Right lobe of liver (tissue), 6 donors: ENCODE measurements around the gene RBM39. TPM values are rescaled to one million over a fixed set of nuclear protein-coding genes. Genes with fewer than 3 reads are reported as not detected.
"Not testable (repeated sequence)": the region's sequence is repeated elsewhere in the genome, so short reads cannot be mapped to it uniquely, and the experiment has no call there.

Source experiments
- ATAC-seq, 4 donors: fragments of 200-7000 bp; cut with Tn5 transposase; one replicate each; pipeline ENCODE4 v1.9.1; 2020; ENCODE audit warnings: mild to moderate bottlenecking in 4 of 4, moderate library complexity in 4 of 4
- DNase-seq, 3 donors: peaks; one replicate each; pipeline ENCODE4 v3.0.0-alpha.2; 2020
- H3K27ac ChIP-seq, 3 donors: fragments of 200-600 bp; one replicate each; pipeline ENCODE4 v1.8.0; 2022
- H3K27me3 ChIP-seq, 2 donors: fragments of 200-600 bp; one replicate each; pipeline ENCODE4 v1.8.0; 2022
- H3K36me3 ChIP-seq, 4 donors: fragments of 200-600 bp; sonication (generic) in 1 of 4; one replicate each; pipeline versions ENCODE4 v1.5.1 to v1.8.0; 2017 to 2022; ENCODE audit warnings: control low read depth in 1 of 4
- H3K4me1 ChIP-seq, 4 donors: fragments of 200-600 bp; sonication (generic) in 1 of 4; one replicate each; pipeline versions ENCODE4 v1.5.1 to v1.8.0; 2017 to 2022; ENCODE audit warnings: control low read depth in 1 of 4
- H3K4me3 ChIP-seq, 3 donors: fragments of 200-600 bp; one replicate each; pipeline ENCODE4 v1.8.0; 2022
- H3K9me3 ChIP-seq, 4 donors: fragments of 200-600 bp; sonication (generic) in 1 of 4; one replicate each; pipeline versions ENCODE4 v1.5.1 to v1.8.0; 2017 to 2022; ENCODE audit warnings: control low read depth in 1 of 4
- POLR2A ChIP-seq: fragments of 450-650 bp; IDR thresholded peaks from one replicate; pipeline ENCODE4 v1.6.1; 2017; ENCODE audit warnings: antibody characterized with exemption, mild to moderate bottlenecking
- WGBS: methylation state at CpG from one replicate; pipeline ENCODE4 v1.1.6; 2018; ENCODE audit warnings: low coverage, low lambda C conversion rate; ENCODE audit not compliant: insufficient coverage; ENCODE audit errors: missing lambda C conversion rate; 5-methylcytosine and 5-hydroxymethylcytosine counted together
- intact Hi-C, 2 donors: fragments of 100-400 bp; cut with DNase I; formaldehyde crosslinking; loops; one replicate each; pipeline versions ENCODE4 v1.11.2 to v1.14.1; 2022
- long read RNA-seq: library from polyadenylated mRNA; unstranded; transcript quantifications from one replicate; pipeline ENCODE4 v2.0.0, GENCODE V29; 2019
- total RNA-seq, 6 experiments: library from RNA; depleted of rRNA in 2 of 6; stranded (reverse); fragments of >200 nt in 2 of 6; fragmentation: NEBNext Ultra II Directional in 3 of 6; extraction: Animal tissue kit (Norgen Biotek cat#: 25700) in 3 of 6; gene quantifications; one replicate each; pipeline versions ENCODE4 v1.1.0 to v1.2.4, GENCODE V29; 2016 to 2023
- TF ChIP-seq, protein P1 (sequence below), 4 donors: fragments of 200-600 bp in 3 of 4; fragments of 450-650 bp in 1 of 4; IDR thresholded peaks; one replicate each; pipeline versions ENCODE4 v1.5.1 to v1.8.0; 2016 to 2022; ENCODE audit warnings: antibody characterized with exemption in 4 of 4, mild to moderate bottlenecking in 2 of 4
- donor health status: DM: no; HTN: yes; CAD: no.
- donor health status: DM: no; HTN: no; CAD: no.
- donor health status: DM: no; HTN: no; CAD: no.
- donor health status: DM: no; HTN: yes; CAD: no.
- donor health status: DM: no; HTN: yes; CAD: no.

RBM39 gene
- 100 to 1,000 TPM in 5 of 6 experiments, 10 to 100 TPM in 1; 86.4 to 166 (median 120) TPM for total RNA-seq
- long read RNA-seq, partial matches to known transcripts = 12 of 22 reads
- long read RNA-seq, other reads (novel, unspliced or antisense) = 3 of 22 reads

DNA sequence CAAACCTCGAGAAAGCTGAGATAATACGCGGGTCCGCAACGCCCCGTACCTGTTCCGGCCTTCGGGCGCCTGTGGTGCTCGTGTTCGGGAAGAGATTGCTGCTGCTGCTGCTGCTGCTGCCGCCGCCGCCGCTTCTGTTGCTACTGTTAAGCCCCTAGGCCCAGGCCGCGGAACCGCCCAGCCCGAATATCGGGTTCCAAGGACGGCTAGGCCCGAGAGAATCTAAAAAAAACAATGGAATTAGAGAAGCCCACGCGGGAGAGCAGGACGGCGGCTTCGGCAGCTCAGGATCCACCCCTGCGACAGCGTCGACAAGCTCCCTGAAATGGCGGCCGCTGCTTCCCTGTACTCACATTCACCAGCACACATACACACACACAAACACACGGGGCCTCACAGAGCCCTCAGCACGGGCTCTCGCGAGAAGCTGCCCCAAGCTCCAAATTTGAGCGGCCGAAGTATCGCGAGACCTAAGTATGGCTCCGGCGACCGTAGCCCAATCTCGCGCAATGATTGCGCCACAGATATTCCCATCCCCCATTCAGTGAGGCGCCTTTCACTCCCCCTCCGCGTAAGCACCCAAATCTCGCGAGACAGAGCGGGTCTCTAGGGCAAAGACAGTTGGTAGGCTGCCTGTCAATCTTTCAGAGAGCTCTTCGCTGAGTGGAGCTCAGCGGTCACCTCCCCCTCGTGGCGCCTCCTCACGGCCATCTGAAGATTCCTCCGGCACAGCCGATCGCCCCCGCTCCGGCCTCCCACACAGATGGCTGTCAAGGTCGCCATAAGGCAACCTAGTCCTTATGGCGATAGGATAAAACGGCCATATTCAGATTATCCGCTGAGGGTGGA is at the start of gene RBM39:
Gene RBM39, minus strand, starts transcription at position 369 of the 849 bp plus-strand sequence. CDS start 1,386 bp downstream, outside the sequence.
- intact Hi-C loops = no loop called here
- Histone ChIP-seq H3K9me3 (no peaks in the 10 kb centered on the region), H3K27me3 (no peaks in the 10 kb centered on the region), H3K36me3 (peaks cover 0 to 37% (median 21%) of the 10 kb centered on the region in 4 donors), H3K4me3 (peak within 1 kb of the TSS; percentile 79 to 85 (median 83)), H3K4me1 (peaks cover 0 to 37% (median 13%) of the 10 kb centered on the region in 4 donors), H3K27ac (peak within 1 kb of the TSS; percentile 99 to 100 (median 100))
- 0% methylated on average over 35 of the region's 66 CpGs for WGBS
- peak; percentile 89 to 95 (median 93) for ATAC-seq
- DNase-seq = peak; percentile 99 to 100 (median 100)
- TF ChIP-seq POLR2A = peak; percentile 96
- TF ChIP-seq, protein P1, sequence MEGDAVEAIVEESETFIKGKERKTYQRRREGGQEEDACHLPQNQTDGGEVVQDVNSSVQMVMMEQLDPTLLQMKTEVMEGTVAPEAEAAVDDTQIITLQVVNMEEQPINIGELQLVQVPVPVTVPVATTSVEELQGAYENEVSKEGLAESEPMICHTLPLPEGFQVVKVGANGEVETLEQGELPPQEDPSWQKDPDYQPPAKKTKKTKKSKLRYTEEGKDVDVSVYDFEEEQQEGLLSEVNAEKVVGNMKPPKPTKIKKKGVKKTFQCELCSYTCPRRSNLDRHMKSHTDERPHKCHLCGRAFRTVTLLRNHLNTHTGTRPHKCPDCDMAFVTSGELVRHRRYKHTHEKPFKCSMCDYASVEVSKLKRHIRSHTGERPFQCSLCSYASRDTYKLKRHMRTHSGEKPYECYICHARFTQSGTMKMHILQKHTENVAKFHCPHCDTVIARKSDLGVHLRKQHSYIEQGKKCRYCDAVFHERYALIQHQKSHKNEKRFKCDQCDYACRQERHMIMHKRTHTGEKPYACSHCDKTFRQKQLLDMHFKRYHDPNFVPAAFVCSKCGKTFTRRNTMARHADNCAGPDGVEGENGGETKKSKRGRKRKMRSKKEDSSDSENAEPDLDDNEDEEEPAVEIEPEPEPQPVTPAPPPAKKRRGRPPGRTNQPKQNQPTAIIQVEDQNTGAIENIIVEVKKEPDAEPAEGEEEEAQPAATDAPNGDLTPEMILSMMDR (IDR thresholded peaks at IDR 0.05) = peak; percentile 30 to 58 (median 46)

DNA sequence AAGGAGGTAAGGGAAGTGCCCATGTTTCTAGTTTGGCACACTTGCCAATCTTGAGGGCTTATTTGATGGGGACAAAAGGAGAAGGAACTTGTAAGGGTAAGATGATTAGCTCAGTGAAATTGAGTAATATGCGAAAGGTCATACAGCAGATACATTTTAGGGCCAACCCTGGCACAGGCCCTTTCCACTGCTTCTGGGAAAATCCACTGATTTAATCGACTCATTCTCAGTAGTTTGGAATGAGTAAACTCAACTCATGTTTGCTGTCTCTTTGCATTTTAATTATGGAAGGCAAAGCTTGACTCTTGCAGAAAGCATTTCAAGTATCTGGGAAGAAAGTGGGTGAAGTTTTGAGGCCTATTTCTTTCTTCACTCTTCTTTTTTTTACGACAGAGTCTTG is 49.8 kb upstream of the RBM39 start:
- intact Hi-C loops = no loop called here
- H3K9me3 ChIP-seq = no peaks in the 10 kb centered on the region
- ATAC-seq (peak; percentile 67 to 89 (median 78)), DNase-seq (no peak)
- H3K4me1 ChIP-seq = peaks cover 0 to 11% (median 4%) of the 10 kb centered on the region in 4 donors
- H3K4me3 ChIP-seq = no peak overlapping the region
- H3K27me3 ChIP-seq = no peaks in the 10 kb centered on the region
- WGBS = 29% methylated on average over 3 of the region's 3 CpGs
- TF ChIP-seq, protein P1 (IDR thresholded peaks at IDR 0.05) = no peak
- no peak for TF ChIP-seq POLR2A
- H3K36me3 ChIP-seq = no peaks in the 10 kb centered on the region
- no peak overlapping the region for H3K27ac ChIP-seq

DNA sequence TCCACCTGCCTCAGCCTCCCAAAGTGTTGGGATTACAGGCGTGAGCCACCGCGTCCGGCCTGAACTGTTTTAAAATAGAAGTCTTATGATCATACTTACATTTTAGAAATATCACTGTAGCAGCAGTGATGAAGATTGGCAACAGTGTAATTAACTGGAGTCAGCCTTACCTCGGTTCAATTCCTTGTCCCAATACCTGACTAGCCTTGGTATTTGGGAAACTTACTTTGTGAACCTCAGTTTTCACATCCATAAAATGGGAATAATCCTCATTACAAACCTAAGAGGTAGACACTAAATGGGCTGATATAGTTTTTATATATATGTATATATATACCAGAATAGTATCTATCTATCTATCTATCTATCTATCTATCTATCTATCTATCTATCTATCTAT is 49.0 kb upstream of the RBM39 start:
- no peak for TF ChIP-seq POLR2A
- TF ChIP-seq, protein P1 (IDR thresholded peaks at IDR 0.05) = no peak
- WGBS = 90% methylated on average over 5 of the region's 5 CpGs
- no peak overlapping the region for H3K27ac ChIP-seq

DNA sequence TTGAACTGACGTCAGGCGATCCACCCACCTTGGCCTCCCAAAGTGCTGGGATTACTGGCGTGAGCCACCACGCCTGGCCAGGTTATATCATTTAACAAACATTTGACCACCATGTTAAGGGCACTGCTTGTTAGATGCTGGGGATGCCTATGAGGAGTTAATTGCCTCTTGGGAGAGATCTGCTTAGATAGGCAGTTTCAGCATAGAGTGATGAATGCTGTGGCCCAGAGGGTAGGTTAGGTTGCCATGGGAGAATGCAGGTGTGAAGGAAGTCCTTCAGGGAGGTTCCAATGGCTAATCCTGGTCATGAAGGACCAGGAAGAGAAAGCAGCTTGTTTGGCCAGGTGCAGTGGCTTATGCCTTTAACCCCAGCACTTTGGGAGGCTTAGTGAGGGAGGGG is 46.7 kb upstream of the RBM39 start:
- H3K27ac ChIP-seq = no peak overlapping the region
- H3K9me3 ChIP-seq = no peaks in the 10 kb centered on the region
- intact Hi-C loops = no loop called here
- peaks cover 0 to 11% (median 4%) of the 10 kb centered on the region in 4 donors for H3K4me1 ChIP-seq
- H3K27me3 ChIP-seq = no peaks in the 10 kb centered on the region
- ATAC-seq (no peak), DNase-seq (no peak)
- WGBS = 97% methylated on average over 4 of the region's 4 CpGs
- no peak for TF ChIP-seq POLR2A
- TF ChIP-seq, protein P1 (IDR thresholded peaks at IDR 0.05) = no peak
- H3K4me3 ChIP-seq = no peak overlapping the region
- no peaks in the 10 kb centered on the region for H3K36me3 ChIP-seq

More for the DNA sequence above, 49.0 kb upstream of the RBM39 start:
- Histone ChIP-seq H3K9me3 (no peaks in the 10 kb centered on the region), H3K4me3 (no peak overlapping the region), H3K4me1 (peaks cover 0 to 11% (median 4%) of the 10 kb centered on the region in 4 donors), H3K27me3 (no peaks in the 10 kb centered on the region), H3K36me3 (no peaks in the 10 kb centered on the region)
- DNase-seq = no peak
- ATAC-seq = no peak
- intact Hi-C loops = no loop called here

DNA sequence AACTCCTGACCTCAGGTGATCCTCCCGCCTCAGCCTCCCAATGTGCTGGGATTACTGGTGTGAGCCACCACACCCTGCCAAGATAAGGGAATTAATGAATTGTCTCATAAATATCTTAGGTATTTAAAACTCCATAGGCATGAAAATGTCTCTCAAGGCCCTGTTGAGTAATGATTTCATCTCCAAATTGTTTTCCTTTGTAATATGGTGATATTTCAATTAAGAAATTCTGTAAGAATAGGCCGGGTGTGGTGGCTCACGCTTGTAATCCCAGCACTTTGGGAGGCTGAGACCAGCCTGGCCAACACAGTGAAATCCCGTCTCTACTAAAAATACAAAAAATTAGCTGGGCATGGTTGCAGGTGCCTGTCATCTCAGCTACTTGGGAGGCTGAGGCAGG is 43.5 kb upstream of the RBM39 start:
- DNase-seq, H3K4me1 ChIP-seq, H3K4me3 ChIP-seq, ATAC-seq, H3K36me3 ChIP-seq, H3K9me3 ChIP-seq, intact Hi-C loops, H3K27me3 ChIP-seq, H3K27ac ChIP-seq: not testable (repeated sequence)
- 100% methylated on average over 4 of the region's 4 CpGs for WGBS

DNA sequence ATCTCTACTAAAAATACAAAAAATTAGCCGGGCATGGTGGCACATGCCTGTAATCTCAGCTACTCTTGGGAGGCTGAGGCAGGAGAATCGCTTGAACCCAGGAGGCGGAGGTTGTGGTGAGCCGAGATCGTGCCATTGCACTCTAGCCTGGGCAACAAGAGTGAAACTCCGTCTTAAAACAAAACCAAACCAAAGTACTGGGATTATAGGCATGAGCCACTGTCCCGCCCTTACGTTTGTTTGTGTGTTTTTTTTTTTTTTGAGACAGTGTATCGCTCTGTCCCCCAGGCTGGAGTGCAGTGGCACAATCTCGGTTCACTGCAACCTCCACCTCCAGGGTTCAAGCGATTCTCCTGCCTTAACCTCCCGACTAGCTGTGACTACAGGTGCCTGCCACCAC is 41.8 kb upstream of the RBM39 start:
- ATAC-seq, H3K27me3 ChIP-seq, intact Hi-C loops, H3K4me1 ChIP-seq, H3K4me3 ChIP-seq, H3K36me3 ChIP-seq, DNase-seq, H3K9me3 ChIP-seq, H3K27ac ChIP-seq: not testable (repeated sequence)
- WGBS = 96% methylated on average over 8 of the region's 12 CpGs
